CD14-positive monocyte (primary cell): Measurements from ENCODE around the gene SEMA4D. TPM values are rescaled to one million over a fixed set of nuclear protein-coding genes. Genes with fewer than 3 reads are reported as not detected.

ENCODE experiments used
- DNase-seq, 3 donors: peaks; one replicate each; pipeline ENCODE4 v3.0.0-alpha.2; 2011 to 2022
- H2AFZ ChIP-seq: 2 replicates; pipeline ENCODE4 v1.6.0; 2012; ENCODE audit warnings: mild to moderate bottlenecking, low read depth, low read length, inconsistent platforms; ENCODE audit not compliant: insufficient read depth, poor library complexity, severe bottlenecking
- H3K27ac ChIP-seq, 2 donors: 1 replicate in 1 of 2; 2 replicates in 1 of 2; pipeline ENCODE4 v1.5.1; 2012 to 2013; ENCODE audit warnings: low read length in 2 of 2, control low read depth in 1 of 2, inconsistent platforms in 1 of 2, low read depth in 1 of 2, mild to moderate bottlenecking in 1 of 2
- H3K27me3 ChIP-seq, 2 donors: one replicate each; pipeline versions ENCODE4 v1.6.0 to v1.6.1; 2011 to 2013; ENCODE audit warnings: low read length in 2 of 2; ENCODE audit not compliant: control insufficient read depth in 2 of 2, insufficient read depth in 2 of 2
- H3K36me3 ChIP-seq, 2 donors: replicated peaks in 1 of 2; 1 replicate in 1 of 2; 2 replicates in 1 of 2; pipeline versions ENCODE4 v1.5.1 to v1.6.1; 2012 to 2013; ENCODE audit warnings: low read length in 2 of 2, control low read depth in 1 of 2, inconsistent platforms in 1 of 2, mild to moderate bottlenecking in 1 of 2; ENCODE audit not compliant: insufficient read depth in 2 of 2, control insufficient read depth in 1 of 2
- H3K4me1 ChIP-seq, 2 donors: 1 replicate in 1 of 2; 2 replicates in 1 of 2; pipeline versions ENCODE4 v1.5.1 to v1.6.1; 2012 to 2013; ENCODE audit warnings: low read length in 2 of 2, control low read depth in 1 of 2, inconsistent platforms in 1 of 2, mild to moderate bottlenecking in 1 of 2, moderate library complexity in 1 of 2; ENCODE audit not compliant: insufficient read depth in 2 of 2, control insufficient read depth in 1 of 2
- H3K4me2 ChIP-seq: replicated peaks from 2 replicates; pipeline ENCODE3; 2012; ENCODE audit warnings: low read length, moderate library complexity, mild to moderate bottlenecking; ENCODE audit not compliant: poor library complexity, severe bottlenecking; ENCODE audit errors: extremely low read depth
- H3K4me3 ChIP-seq, 3 experiments: fragments of 200-600 bp in 1 of 3; sonication (generic) in 1 of 3; replicated peaks in 1 of 3; 1 replicate in 2 of 3; 2 replicates in 1 of 3; pipeline ENCODE4 v1.5.1; 2011 to 2013; ENCODE audit warnings: low read length in 3 of 3, mild to moderate bottlenecking in 3 of 3, control low read depth in 2 of 3, low read depth in 2 of 3, inconsistent platforms in 1 of 3, moderate library complexity in 1 of 3
- H3K79me2 ChIP-seq: 2 replicates; pipeline ENCODE4 v1.6.0; 2012; ENCODE audit warnings: mild to moderate bottlenecking, control low read depth, inconsistent platforms, low read length, moderate library complexity; ENCODE audit not compliant: insufficient read depth
- H3K9ac ChIP-seq: 2 replicates; pipeline ENCODE4 v1.6.0; 2017; ENCODE audit warnings: low read length, mild to moderate bottlenecking; ENCODE audit not compliant: insufficient read depth, poor library complexity, severe bottlenecking
- H3K9me3 ChIP-seq, 2 donors: replicated peaks in 1 of 2; 1 replicate in 1 of 2; 2 replicates in 1 of 2; pipeline versions ENCODE4 v1.5.1 to v1.6.1; 2012 to 2013; ENCODE audit warnings: low read length in 2 of 2, control low read depth in 1 of 2; ENCODE audit not compliant: control insufficient read depth in 1 of 2, insufficient read depth in 1 of 2
- H4K20me1 ChIP-seq: 2 replicates; pipeline ENCODE4 v1.6.0; 2012; ENCODE audit warnings: mild to moderate bottlenecking, low read length, control low read depth, moderate library complexity; ENCODE audit not compliant: insufficient read depth
- H3K27ac Mint-ChIP-seq, 7 donors: one replicate each; pipeline ENCODE4 v1.8.0; 2020; ENCODE audit warnings: mild to moderate bottlenecking in 7 of 7, mixed read lengths in 7 of 7, moderate library complexity in 6 of 7, inconsistent platforms in 2 of 7
- H3K27me3 Mint-ChIP-seq, 3 donors: one replicate each; pipeline ENCODE4 v1.8.0; 2021 to 2022; ENCODE audit warnings: low read depth in 3 of 3, mild to moderate bottlenecking in 3 of 3, mixed read lengths in 3 of 3, moderate library complexity in 3 of 3, inconsistent platforms in 1 of 3
- H3K36me3 Mint-ChIP-seq, 2 donors: one replicate each; pipeline ENCODE4 v1.8.0; 2020; ENCODE audit warnings: mixed read lengths in 2 of 2, inconsistent platforms in 1 of 2, mild to moderate bottlenecking in 1 of 2
- H3K4me1 Mint-ChIP-seq: one replicate; pipeline ENCODE4 v1.8.0; 2020; ENCODE audit warnings: mild to moderate bottlenecking, mixed read lengths
- H3K4me3 Mint-ChIP-seq, 2 donors: one replicate each; pipeline ENCODE4 v1.8.0; 2020; ENCODE audit warnings: mild to moderate bottlenecking in 2 of 2, mixed read lengths in 2 of 2, moderate library complexity in 1 of 2
- H3K9me3 Mint-ChIP-seq, 7 donors: one replicate each; pipeline ENCODE4 v1.8.0; 2020 to 2022; ENCODE audit warnings: mixed read lengths in 7 of 7, mild to moderate bottlenecking in 6 of 7, moderate library complexity in 6 of 7, inconsistent platforms in 2 of 7
- WGBS: methylation state at CpG from one replicate; pipeline ENCODE4 v1.1.5; 2013; ENCODE audit warnings: missing lambda C conversion rate; ENCODE audit not compliant: insufficient coverage; 5-methylcytosine and 5-hydroxymethylcytosine counted together
- intact Hi-C, 2 donors: fragments of 100-400 bp; cut with micrococcal nuclease; formaldehyde crosslinking; loops; one replicate each; pipeline versions ENCODE4 v1.15.0 to v1.15.1; 2023
- polyA plus RNA-seq, 3 donors: library from polyadenylated mRNA; depleted of rRNA in 1 of 3; unstranded in 2 of 3; stranded (reverse) in 1 of 3; fragments of 300-500 nt in 2 of 3; fragments of >200 nt in 1 of 3; fragmentation: Illumina TruSeq in 2 of 3; gene quantifications; 1 replicate in 2 of 3; 2 replicates in 1 of 3; pipeline ENCODE4 v1.2.3, GENCODE V29; 2012 to 2021
- TF ChIP-seq, protein P1 (sequence below): fragments of 200-600 bp; IDR thresholded peaks from one replicate; pipeline ENCODE4 v1.8.0; 2022; ENCODE audit warnings: antibody characterized with exemption, mild to moderate bottlenecking

The SEMA4D gene
- polyA plus RNA-seq, 3 donors, result 28.2 to 117 (median 28.6) TPM

DNA sequence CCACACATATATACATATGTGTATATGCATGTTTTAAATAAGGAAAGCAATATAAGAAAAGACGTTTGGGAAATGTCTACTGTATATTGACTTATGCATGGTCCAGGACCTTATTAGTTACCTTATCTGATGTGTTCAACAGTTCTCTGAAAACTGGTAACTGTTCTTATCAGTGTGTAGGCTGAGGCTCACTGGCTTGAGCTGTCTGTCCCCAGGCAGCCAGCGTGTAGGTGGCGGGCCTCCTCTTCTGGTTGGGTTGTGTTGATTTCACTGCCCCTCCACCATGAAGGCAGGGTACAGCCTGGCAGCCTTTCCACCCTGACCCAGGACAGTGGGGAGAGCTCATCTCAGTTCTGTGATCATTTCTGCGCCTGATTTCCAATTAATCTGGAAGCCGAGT is 38.7 kb upstream of the SEMA4D start:
- intact Hi-C loops, result loop anchor here in 1 of 2 donors (10.0 kb wide), 1 partner anchor 212 kb away; no protein-coding TSS in a partner anchor
- no peak overlapping the region for H3K9ac ChIP-seq
- Mint-ChIP-seq H3K4me3 (no peak overlapping the region), H3K27ac (peak overlapping the region; percentile 66 to 92 (median 84)), H3K9me3 (peaks cover 0 to 2% (median 0%) of the 10 kb centered on the region in 7 donors), H3K4me1 (peaks cover 61% of the 10 kb centered on the region), H3K36me3 (peaks cover 2 to 4% of the 10 kb centered on the region in 2 donors), H3K27me3 (peaks cover 0 to 4% (median 0%) of the 10 kb centered on the region in 3 donors)
- WGBS, result 97% methylated on average over 4 of the region's 5 CpGs
- H4K20me1 ChIP-seq, result no peaks in the 10 kb centered on the region
- H3K4me1 ChIP-seq, result peaks cover 42 to 57% of the 10 kb centered on the region in 2 donors
- no peaks in the 10 kb centered on the region for H3K36me3 ChIP-seq
- H3K4me2 ChIP-seq, result peak overlapping the region; percentile 62
- TF ChIP-seq, protein P1, sequence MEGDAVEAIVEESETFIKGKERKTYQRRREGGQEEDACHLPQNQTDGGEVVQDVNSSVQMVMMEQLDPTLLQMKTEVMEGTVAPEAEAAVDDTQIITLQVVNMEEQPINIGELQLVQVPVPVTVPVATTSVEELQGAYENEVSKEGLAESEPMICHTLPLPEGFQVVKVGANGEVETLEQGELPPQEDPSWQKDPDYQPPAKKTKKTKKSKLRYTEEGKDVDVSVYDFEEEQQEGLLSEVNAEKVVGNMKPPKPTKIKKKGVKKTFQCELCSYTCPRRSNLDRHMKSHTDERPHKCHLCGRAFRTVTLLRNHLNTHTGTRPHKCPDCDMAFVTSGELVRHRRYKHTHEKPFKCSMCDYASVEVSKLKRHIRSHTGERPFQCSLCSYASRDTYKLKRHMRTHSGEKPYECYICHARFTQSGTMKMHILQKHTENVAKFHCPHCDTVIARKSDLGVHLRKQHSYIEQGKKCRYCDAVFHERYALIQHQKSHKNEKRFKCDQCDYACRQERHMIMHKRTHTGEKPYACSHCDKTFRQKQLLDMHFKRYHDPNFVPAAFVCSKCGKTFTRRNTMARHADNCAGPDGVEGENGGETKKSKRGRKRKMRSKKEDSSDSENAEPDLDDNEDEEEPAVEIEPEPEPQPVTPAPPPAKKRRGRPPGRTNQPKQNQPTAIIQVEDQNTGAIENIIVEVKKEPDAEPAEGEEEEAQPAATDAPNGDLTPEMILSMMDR, result no peak
- no peak overlapping the region for H2AFZ ChIP-seq
- no peaks in the 10 kb centered on the region for H3K79me2 ChIP-seq
- H3K9me3 ChIP-seq, result no peaks in the 10 kb centered on the region
- H3K4me3 ChIP-seq, result peak overlapping the region in 1 of 3 experiments; percentile 52
- H3K27me3 ChIP-seq, result no peaks in the 10 kb centered on the region
- DNase-seq, result no peak
- H3K27ac ChIP-seq, result peak overlapping the region; percentile 72 to 91

DNA sequence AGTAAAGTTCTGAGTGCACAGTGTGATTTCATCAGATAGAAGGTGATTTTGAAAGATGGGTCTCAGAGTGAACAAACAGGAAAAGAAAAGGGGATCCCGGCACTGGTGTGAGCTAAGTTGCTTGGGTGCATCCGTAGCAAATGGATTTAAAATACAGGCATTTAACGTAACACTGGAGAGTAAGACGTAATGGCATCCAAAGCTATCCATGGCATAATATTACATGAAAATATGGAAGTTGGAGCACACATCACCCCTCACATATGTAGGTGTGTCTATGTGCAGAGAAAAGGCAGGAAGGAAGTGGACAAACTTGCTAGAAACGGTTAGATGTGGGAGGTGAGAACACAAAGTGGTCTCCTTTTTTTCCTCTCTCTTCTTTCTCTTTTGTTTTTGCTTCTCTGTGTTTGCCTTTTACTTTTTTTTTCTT is 38.2 kb upstream of the SEMA4D start:
- Mint-ChIP-seq H3K9me3 (peaks cover 0 to 2% (median 0%) of the 10 kb centered on the region in 7 donors), H3K36me3 (peaks cover 2 to 4% of the 10 kb centered on the region in 2 donors), H3K4me1 (peaks cover 66% of the 10 kb centered on the region), H3K4me3 (peak overlapping the region in 1 of 2 donors; percentile 61), H3K27me3 (peaks cover 0 to 4% (median 0%) of the 10 kb centered on the region in 3 donors), H3K27ac (peak overlapping the region; percentile 83 to 95 (median 92))
- peak; percentile 68 to 83 (median 74) for DNase-seq
- 0% methylated on average over 2 of the region's 5 CpGs for WGBS
- H3K4me3 ChIP-seq, result peak overlapping the region in 1 of 3 experiments; percentile 52
- intact Hi-C loops, result loop anchor here in 1 of 2 donors (10.0 kb wide), 1 partner anchor 211 kb away; no protein-coding TSS in a partner anchor
- H2AFZ ChIP-seq, result no peak overlapping the region
- peak overlapping the region; percentile 83 to 91 for H3K27ac ChIP-seq
- H3K27me3 ChIP-seq, result no peaks in the 10 kb centered on the region
- no peaks in the 10 kb centered on the region for H3K9me3 ChIP-seq
- TF ChIP-seq, protein P1, result no peak
- no peaks in the 10 kb centered on the region for H3K36me3 ChIP-seq
- peaks cover 47 to 62% of the 10 kb centered on the region in 2 donors for H3K4me1 ChIP-seq
- H4K20me1 ChIP-seq, result no peaks in the 10 kb centered on the region
- H3K9ac ChIP-seq, result no peak overlapping the region
- no peaks in the 10 kb centered on the region for H3K79me2 ChIP-seq
- peak overlapping the region; percentile 62 for H3K4me2 ChIP-seq
